ENCODE data around the gene RPS2. TPM values are rescaled to one million over a fixed set of nuclear protein-coding genes. Genes with fewer than 3 reads are reported as not detected.
"Not testable (repeated sequence)": the region's sequence is repeated elsewhere in the genome, so short reads cannot be mapped to it uniquely, and the experiment has no call there.

Gene RPS2
- total RNA-seq, 1 experiment from 2014 or later = 4,395 TPM

- H3K4me3 Mint-ChIP-seq; DNase-seq (ENCODE audit: low spot score); H3K27ac Mint-ChIP-seq; ATAC-seq; H3K9me3 Mint-ChIP-seq; H3K36me3 Mint-ChIP-seq; POLR2A ChIA-PET: not testable (repeated sequence)
- CTCF ChIA-PET = interaction anchor here (1.3 to 1.6 kb wide), 2 partner anchors 9 to 33 kb away, joined by 4 to 9 read pairs; no protein-coding TSS in a partner anchor
- Mint-ChIP-seq H3K4me1 (peaks cover 39% of the 10 kb centered on the region), H3K27me3 (ENCODE audit: low read depth) (peaks cover 94% of the 10 kb centered on the region)
Observed at GRCh38 chr16:1920122-1920521, 44.5 kb downstream of the RPS2 start.

GRCh38 chr16:1919327-1919998 is 45.2 kb downstream of the RPS2 start:
- Mint-ChIP-seq H3K27me3 (ENCODE audit: low read depth) (peaks cover 94% of the 10 kb centered on the region), H3K4me3 (no peak overlapping the region), H3K9me3 (peaks cover 3% of the 10 kb centered on the region), H3K4me1 (peaks cover 42% of the 10 kb centered on the region), H3K27ac (no peak overlapping the region), H3K36me3 (no peaks in the 10 kb centered on the region)
- no peak for DNase-seq (ENCODE audit: low spot score)
- ATAC-seq = no peak
- TF ChIP-seq NFE2L1 (CRISPR knock-in tag; IDR thresholded peaks at IDR 0.05) (no peak), NFYB (CRISPR knock-in tag; conservative IDR thresholded peaks at IDR 0.05; ENCODE audit: low read depth) (no peak), ZNF671 (CRISPR knock-in tag; IDR thresholded peaks at IDR 0.05) (no peak), ZNF281 (CRISPR knock-in tag; IDR thresholded peaks at IDR 0.05) (no peak), USF2 (CRISPR knock-in tag; IDR thresholded peaks at IDR 0.05) (no peak), OVOL2 (CRISPR knock-in tag; IDR thresholded peaks at IDR 0.05; ENCODE audit: borderline replicate concordance) (no peak), GTF2I (CRISPR knock-in tag; conservative IDR thresholded peaks at IDR 0.05) (no peak), FOXP4 (CRISPR knock-in tag; IDR thresholded peaks at IDR 0.05) (no peak), EMX1 (CRISPR knock-in tag; IDR thresholded peaks at IDR 0.05) (no peak)
- TF ChIP-seq, protein P1, sequence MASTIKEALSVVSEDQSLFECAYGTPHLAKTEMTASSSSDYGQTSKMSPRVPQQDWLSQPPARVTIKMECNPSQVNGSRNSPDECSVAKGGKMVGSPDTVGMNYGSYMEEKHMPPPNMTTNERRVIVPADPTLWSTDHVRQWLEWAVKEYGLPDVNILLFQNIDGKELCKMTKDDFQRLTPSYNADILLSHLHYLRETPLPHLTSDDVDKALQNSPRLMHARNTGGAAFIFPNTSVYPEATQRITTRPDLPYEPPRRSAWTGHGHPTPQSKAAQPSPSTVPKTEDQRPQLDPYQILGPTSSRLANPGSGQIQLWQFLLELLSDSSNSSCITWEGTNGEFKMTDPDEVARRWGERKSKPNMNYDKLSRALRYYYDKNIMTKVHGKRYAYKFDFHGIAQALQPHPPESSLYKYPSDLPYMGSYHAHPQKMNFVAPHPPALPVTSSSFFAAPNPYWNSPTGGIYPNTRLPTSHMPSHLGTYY (CRISPR knock-in tag; IDR thresholded peaks at IDR 0.05) = no peak
- ChIA-PET CTCF (interaction anchor here (0.6 to 1.6 kb wide), 3 partner anchors 9 to 33 kb away, joined by 3 to 6 read pairs (median 4); no protein-coding TSS in a partner anchor), POLR2A (no interaction called here)

GRCh38 chr16:1918351-1919326 is 46.0 kb downstream of the RPS2 start, which contains the start of gene HS3ST6:
HS3ST6 (minus strand) TSS chr16:1918415; CDS start chr16:1918323, 92 bp downstream.
- Mint-ChIP-seq H3K27me3 (ENCODE audit: low read depth) (peaks cover 90% of the 10 kb centered on the region), H3K27ac (no peak within 1 kb of the TSS), H3K36me3 (no peaks in the 10 kb centered on the region), H3K9me3 (peaks cover 3% of the 10 kb centered on the region), H3K4me1 (peaks cover 38% of the 10 kb centered on the region), H3K4me3 (peak within 1 kb of the TSS; percentile 56)
- ChIA-PET POLR2A (no interaction called here), CTCF (interaction anchor here (0.5 to 0.9 kb wide), 3 partner anchors 8 to 308 kb away, joined by 3 to 6 read pairs (median 3); no protein-coding TSS in a partner anchor)
- ATAC-seq = peak; percentile 12
- no peak for DNase-seq (ENCODE audit: low spot score)
- TF ChIP-seq, protein P2, sequence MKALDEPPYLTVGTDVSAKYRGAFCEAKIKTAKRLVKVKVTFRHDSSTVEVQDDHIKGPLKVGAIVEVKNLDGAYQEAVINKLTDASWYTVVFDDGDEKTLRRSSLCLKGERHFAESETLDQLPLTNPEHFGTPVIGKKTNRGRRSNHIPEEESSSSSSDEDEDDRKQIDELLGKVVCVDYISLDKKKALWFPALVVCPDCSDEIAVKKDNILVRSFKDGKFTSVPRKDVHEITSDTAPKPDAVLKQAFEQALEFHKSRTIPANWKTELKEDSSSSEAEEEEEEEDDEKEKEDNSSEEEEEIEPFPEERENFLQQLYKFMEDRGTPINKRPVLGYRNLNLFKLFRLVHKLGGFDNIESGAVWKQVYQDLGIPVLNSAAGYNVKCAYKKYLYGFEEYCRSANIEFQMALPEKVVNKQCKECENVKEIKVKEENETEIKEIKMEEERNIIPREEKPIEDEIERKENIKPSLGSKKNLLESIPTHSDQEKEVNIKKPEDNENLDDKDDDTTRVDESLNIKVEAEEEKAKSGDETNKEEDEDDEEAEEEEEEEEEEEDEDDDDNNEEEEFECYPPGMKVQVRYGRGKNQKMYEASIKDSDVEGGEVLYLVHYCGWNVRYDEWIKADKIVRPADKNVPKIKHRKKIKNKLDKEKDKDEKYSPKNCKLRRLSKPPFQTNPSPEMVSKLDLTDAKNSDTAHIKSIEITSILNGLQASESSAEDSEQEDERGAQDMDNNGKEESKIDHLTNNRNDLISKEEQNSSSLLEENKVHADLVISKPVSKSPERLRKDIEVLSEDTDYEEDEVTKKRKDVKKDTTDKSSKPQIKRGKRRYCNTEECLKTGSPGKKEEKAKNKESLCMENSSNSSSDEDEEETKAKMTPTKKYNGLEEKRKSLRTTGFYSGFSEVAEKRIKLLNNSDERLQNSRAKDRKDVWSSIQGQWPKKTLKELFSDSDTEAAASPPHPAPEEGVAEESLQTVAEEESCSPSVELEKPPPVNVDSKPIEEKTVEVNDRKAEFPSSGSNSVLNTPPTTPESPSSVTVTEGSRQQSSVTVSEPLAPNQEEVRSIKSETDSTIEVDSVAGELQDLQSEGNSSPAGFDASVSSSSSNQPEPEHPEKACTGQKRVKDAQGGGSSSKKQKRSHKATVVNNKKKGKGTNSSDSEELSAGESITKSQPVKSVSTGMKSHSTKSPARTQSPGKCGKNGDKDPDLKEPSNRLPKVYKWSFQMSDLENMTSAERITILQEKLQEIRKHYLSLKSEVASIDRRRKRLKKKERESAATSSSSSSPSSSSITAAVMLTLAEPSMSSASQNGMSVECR (CRISPR knock-in tag; IDR thresholded peaks at IDR 0.05; ENCODE audit: borderline replicate concordance) = no peak
- TF ChIP-seq SP1 (CRISPR knock-in tag; conservative IDR thresholded peaks at IDR 0.05) = 0 out of 2 replicates have a peak, but pooled peaks have one; percentile 38
- TF ChIP-seq ZNF121 (CRISPR knock-in tag; IDR thresholded peaks at IDR 0.05) = no peak
